H1 (cell line): ENCODE results near the gene SLC35F1. TPM values are rescaled to one million over a fixed set of nuclear protein-coding genes. Genes with fewer than 3 reads are reported as not detected.

Experiments
- CTCF ChIA-PET: fragments of 300-600 bp; sonication (Branson Sonifier 250); formaldehyde crosslinking; loops from one replicate; lab custom pipeline; 2021; ENCODE audit not compliant: partially characterized antibody; lab: Charles Lee
- POLR2A ChIA-PET: fragments of 300-600 bp; sonication (Branson Sonifier 250); formaldehyde crosslinking; loops from one replicate; lab custom pipeline; 2021; ENCODE audit warnings: inconsistent platforms; ENCODE audit not compliant: partially characterized antibody; lab: Charles Lee
- DNase-seq, 2 experiments: peaks; one replicate each; pipeline versions ENCODE4 v3.0.0 to v3.0.0-alpha.2; 2010 to 2022; ENCODE audit warnings: low spot score in 2 of 2, low read depth in 1 of 2, mixed read lengths in 1 of 2
- FAIRE-seq: peaks from 2 replicates; lab custom pipeline; 2011; peaks lifted over from hg19 to GRCh38; lab: Jason Lieb, UNC
- H2AFZ ChIP-seq: 2 replicates; pipeline ENCODE4 v1.8.1; 2012; ENCODE audit warnings: low read length, inconsistent platforms
- H2AK5ac ChIP-seq: 2 replicates; pipeline ENCODE4 v1.6.1; 2013; ENCODE audit warnings: low read depth, low read length
- H2BK120ac ChIP-seq: replicated peaks from 2 replicates; pipeline ENCODE3; 2013; ENCODE audit warnings: low read depth, low read length, inconsistent platforms
- H2BK12ac ChIP-seq: 2 replicates; pipeline ENCODE4 v1.6.1; 2013; ENCODE audit warnings: low read depth, low read length
- H2BK15ac ChIP-seq: 2 replicates; pipeline ENCODE4 v1.6.1; 2013; ENCODE audit warnings: low read length
- H2BK20ac ChIP-seq: 2 replicates; pipeline ENCODE4 v1.6.1; 2013; ENCODE audit warnings: low read length
- H2BK5ac ChIP-seq: 2 replicates; pipeline ENCODE4 v1.6.1; 2013; ENCODE audit warnings: low read depth, low read length
- H3K14ac ChIP-seq: 2 replicates; pipeline ENCODE4 v1.6.1; 2013; ENCODE audit warnings: inconsistent platforms; ENCODE audit not compliant: insufficient read length
- H3K18ac ChIP-seq: 2 replicates; pipeline ENCODE4 v1.6.1; 2013; ENCODE audit warnings: low read length; ENCODE audit errors: extremely low read depth
- H3K23ac ChIP-seq: 2 replicates; pipeline ENCODE4 v1.6.1; 2013; ENCODE audit warnings: inconsistent platforms; ENCODE audit not compliant: insufficient read length
- H3K23me2 ChIP-seq: 2 replicates; pipeline ENCODE4 v1.6.1; 2013; ENCODE audit warnings: low read depth, low read length
- H3K27ac ChIP-seq: 2 replicates; pipeline ENCODE4 v1.6.1; 2011; ENCODE audit warnings: low read depth, low read length, inconsistent platforms
- H3K27me3 ChIP-seq, 4 experiments: replicated peaks in 1 of 4; 1 replicate in 1 of 4; 2 replicates in 3 of 4; pipeline versions ENCODE4 v1.6.1 to v1.8.1; 2011 to 2013; ENCODE audit warnings: low read length in 3 of 4, mild to moderate bottlenecking in 3 of 4, inconsistent platforms in 2 of 4, mixed read lengths in 2 of 4, moderate library complexity in 1 of 4; ENCODE audit not compliant: control insufficient read depth in 3 of 4, insufficient read depth in 3 of 4; ENCODE audit errors: extremely low read depth in 1 of 4
- H3K36me3 ChIP-seq, 4 experiments: 2 replicates each; pipeline versions ENCODE4 v1.6.1 to v1.8.1; 2011 to 2013; ENCODE audit warnings: mild to moderate bottlenecking in 4 of 4, low read length in 3 of 4, moderate library complexity in 2 of 4, control low read depth in 1 of 4, inconsistent platforms in 1 of 4; ENCODE audit not compliant: insufficient read depth in 4 of 4, control insufficient read depth in 2 of 4
- H3K4ac ChIP-seq: replicated peaks from 2 replicates; pipeline ENCODE3; 2013; ENCODE audit warnings: low read length, low read depth, mixed read lengths, inconsistent platforms; ENCODE audit not compliant: insufficient read length
- H3K4me1 ChIP-seq, 4 experiments: replicated peaks in 1 of 4; 1 replicate in 1 of 4; 2 replicates in 3 of 4; pipeline versions ENCODE4 v1.6.1 to v1.8.1; 2011 to 2013; ENCODE audit warnings: low read length in 3 of 4, inconsistent platforms in 2 of 4, mixed read lengths in 1 of 4; ENCODE audit not compliant: insufficient read depth in 4 of 4, control insufficient read depth in 3 of 4
- H3K4me2 ChIP-seq, 2 experiments: 2 replicates each; pipeline versions ENCODE4 v1.6.1 to v1.8.1; 2011 to 2013; ENCODE audit warnings: low read depth in 2 of 2, low read length in 2 of 2, control low read depth in 1 of 2, inconsistent platforms in 1 of 2, mild to moderate bottlenecking in 1 of 2; ENCODE audit not compliant: insufficient read depth in 1 of 2
- H3K4me3 ChIP-seq, 4 experiments: fragments of 200-600, 300-600 bp in 1 of 4; sonication (generic), shearing (Covaris generic), sonication (Bioruptor Twin) in 1 of 4; 2 replicates each; pipeline versions ENCODE4 v1.5.1 to v1.8.1; 2011 to 2016; ENCODE audit warnings: low read length in 4 of 4, low read depth in 3 of 4, control low read depth in 2 of 4, inconsistent platforms in 2 of 4, mild to moderate bottlenecking in 2 of 4, mixed read lengths in 1 of 4, moderate library complexity in 1 of 4; ENCODE audit not compliant: insufficient read depth in 2 of 4; ENCODE audit errors: extremely low read depth in 1 of 4
- H3K56ac ChIP-seq: replicated peaks from 2 replicates; pipeline ENCODE3; 2013; ENCODE audit warnings: low read depth, mild to moderate bottlenecking, mixed read lengths, low read length, inconsistent platforms; ENCODE audit not compliant: insufficient read length
- H3K79me1 ChIP-seq: 2 replicates; pipeline ENCODE4 v1.6.1; 2013; ENCODE audit warnings: low read depth, low read length, control low read depth
- H3K79me2 ChIP-seq, 2 experiments: 2 replicates each; pipeline versions ENCODE4 v1.6.1 to v1.8.1; 2012 to 2013; ENCODE audit warnings: low read length in 2 of 2, mild to moderate bottlenecking in 2 of 2, inconsistent platforms in 1 of 2; ENCODE audit not compliant: insufficient read depth in 2 of 2, control insufficient read depth in 1 of 2
- H3K9ac ChIP-seq, 4 experiments: replicated peaks in 1 of 4; 1 replicate in 1 of 4; 2 replicates in 3 of 4; pipeline versions ENCODE4 v1.6.1 to v1.8.1; 2011 to 2013; ENCODE audit warnings: low read depth in 3 of 4, low read length in 3 of 4, control low read depth in 2 of 4, mild to moderate bottlenecking in 2 of 4, moderate library complexity in 2 of 4, inconsistent platforms in 1 of 4; ENCODE audit errors: extremely low read depth in 1 of 4
- H3K9me3 ChIP-seq, 2 experiments: 2 replicates each; pipeline versions ENCODE4 v1.6.1 to v1.8.1; 2012 to 2013; ENCODE audit warnings: mild to moderate bottlenecking in 2 of 2, moderate library complexity in 2 of 2, control low read depth in 1 of 2, inconsistent platforms in 1 of 2, low read depth in 1 of 2, low read length in 1 of 2, mixed read lengths in 1 of 2; ENCODE audit not compliant: insufficient read depth in 2 of 2
- H4K20me1 ChIP-seq, 2 experiments: replicated peaks in 1 of 2; 2 replicates each; pipeline versions ENCODE3 to v1.8.1; 2011 to 2013; ENCODE audit warnings: inconsistent platforms in 2 of 2, low read length in 2 of 2, mild to moderate bottlenecking in 1 of 2; ENCODE audit not compliant: insufficient read depth in 2 of 2, control insufficient read depth in 1 of 2
- H4K5ac ChIP-seq: 2 replicates; pipeline ENCODE4 v1.6.1; 2013; ENCODE audit warnings: low read length, low read depth, mixed read lengths, inconsistent platforms; ENCODE audit not compliant: insufficient read length
- H4K8ac ChIP-seq: 2 replicates; pipeline ENCODE4 v1.8.0; 2013; ENCODE audit warnings: mild to moderate bottlenecking, moderate library complexity, low read length, inconsistent platforms; ENCODE audit not compliant: insufficient read depth; ENCODE audit errors: extremely low read depth
- H4K91ac ChIP-seq: replicated peaks from 2 replicates; pipeline ENCODE3; 2013; ENCODE audit warnings: low read length, mixed read lengths, inconsistent platforms; ENCODE audit not compliant: insufficient read length
- EZH2 ChIP-seq: fragments of 200-600 bp; sonication (generic); IDR thresholded peaks from 2 replicates; pipeline ENCODE4 v1.7.1; 2012; ENCODE audit warnings: low read depth, mild to moderate bottlenecking, moderate library complexity, low read length, inconsistent platforms; ENCODE audit not compliant: severe bottlenecking
- RAD21 ChIP-seq, 2 experiments: IDR thresholded peaks in 1 of 2; conservative IDR thresholded peaks in 1 of 2; 2 replicates each; pipeline ENCODE4 v1.6.1; 2011; ENCODE audit warnings: low read depth in 2 of 2, low read length in 2 of 2, improper control_type of control experiment in 1 of 2, inconsistent platforms in 1 of 2, mild to moderate bottlenecking in 1 of 2, moderate library complexity in 1 of 2
- TAF1 ChIP-seq: IDR thresholded peaks from 2 replicates; pipeline ENCODE4 v1.6.1; 2011; ENCODE audit warnings: mild to moderate bottlenecking, low read depth, low read length
- WGBS, 2 experiments: shearing (Covaris generic) in 1 of 2; methylation state at CpG; one replicate each; pipeline versions ENCODE4 v1.1.6 to v1.1.7; 2013 to 2015; ENCODE audit warnings: low lambda C conversion rate in 2 of 2, mixed read lengths in 2 of 2, inconsistent platforms in 1 of 2, low coverage in 1 of 2, missing lambda C conversion rate in 1 of 2; ENCODE audit not compliant: insufficient replicate concordance in 2 of 2, insufficient coverage in 1 of 2, insufficient read length in 1 of 2; ENCODE audit errors: extremely low coverage in 1 of 2, missing lambda C conversion rate in 1 of 2; 5-methylcytosine and 5-hydroxymethylcytosine counted together
- polyA plus RNA-seq, 7 experiments: library from polyadenylated mRNA; depleted of rRNA in 3 of 7; stranded (reverse) in 5 of 7; unstranded in 2 of 7; fragments of >200 nt in 5 of 7; fragments of 200-250 nt in 2 of 7; gene quantifications; 1 replicate in 5 of 7; 2 replicates in 1 of 7; 4 replicates in 1 of 7; pipeline versions ENCODE4 v1.2.1 to v1.2.3, GENCODE V29; 2011 to 2013; ENCODE audit warnings: missing spikeins in 2 of 7, mixed read lengths in 2 of 7
- total RNA-seq: library from RNA; stranded (reverse); fragmentation: NEBNext Ultra II Directional; extraction: Animal tissue kit (Norgen Biotek cat#: 25700); gene quantifications from 2 replicates; pipeline ENCODE4 v1.2.1, GENCODE V29; 2021

SLC35F1 gene
- total and polyA plus RNA-seq, 2 of the 8 experiments (the other 6 are each of a cell fraction or from before 2014, with no cell fraction given), result 7.0 to 10.0 TPM

- no peak overlapping the region for H2AFZ ChIP-seq
- no peak overlapping the region for H4K91ac ChIP-seq
- no peak overlapping the region for H2BK15ac ChIP-seq
- H3K27me3 ChIP-seq, result no peaks in the 10 kb centered on the region
- POLR2A ChIA-PET, result no interaction called here
- H2BK120ac ChIP-seq, result no peak overlapping the region
- no peaks in the 10 kb centered on the region for H3K36me3 ChIP-seq
- DNase-seq, result no peak
- no peak overlapping the region for H2BK12ac ChIP-seq
- no peak overlapping the region for H4K8ac ChIP-seq
- no peak overlapping the region for H3K56ac ChIP-seq
- H2AK5ac ChIP-seq, result no peak overlapping the region
- no peak for TF ChIP-seq TAF1
- TF ChIP-seq RAD21 (IDR thresholded peaks at IDR 0.05 in 1 of 2, conservative IDR thresholded peaks at IDR 0.05 in 1 of 2; ENCODE audit: low read depth in 2 of 2, low read length in 2 of 2), result peak in 1 of 2 experiments; percentile 31; a peak in 3 of 4 replicates
- TF ChIP-seq EZH2, result no peak
- TF ChIP-seq, all 59 proteins: peak for 1
- 79% methylated on average over 2 of the region's 2 CpGs; no CpG with 5 or more reads in 1 of the 2 experiments for WGBS, 2 experiments
- Histone ChIP-seq H3K23me2 (no peaks in the 10 kb centered on the region), H3K4me1 (peaks cover 0 to 9% (median 4%) of the 10 kb centered on the region in 4 experiments; a peak in 4 of 7 replicates), H2BK20ac (no peak overlapping the region), H3K27ac (no peak overlapping the region), H3K23ac (no peak overlapping the region), H3K4ac (no peak overlapping the region), H2BK5ac (no peak overlapping the region), H3K79me1 (no peaks in the 10 kb centered on the region), H3K4me3 (no peak overlapping the region), H4K5ac (no peak overlapping the region), H3K9ac (no peak overlapping the region), H3K79me2 (no peaks in the 10 kb centered on the region), H3K18ac (no peak overlapping the region), H3K14ac (no peak overlapping the region), H3K4me2 (peak overlapping the region in 1 of 2 experiments; percentile 18; a peak in 1 of 4 replicates), H3K9me3 (no peaks in the 10 kb centered on the region), H4K20me1 (no peaks in the 10 kb centered on the region)
- FAIRE-seq, result no peak
- CTCF ChIA-PET, result interaction anchor here (0.5 kb wide), 1 partner anchor 31 kb away, joined by 3 read pairs; no protein-coding TSS in a partner anchor
Observed at GRCh38 chr6:118288355-118289124, 381.5 kb downstream of the SLC35F1 start.
